NCI-H2196 treated with DMSO at 0.1 percent for 48 hours (cell line): ENCODE results near the gene USP12.
"Not testable (repeated sequence)": the region's sequence is repeated elsewhere in the genome, so short reads cannot be mapped to it uniquely, and the experiment has no call there.

Experiments used
- DNase-seq: peaks from one replicate; lab custom pipeline; 2025; ENCODE audit not compliant: unreplicated experiment; lab: John Stamatoyannopoulos, UW

USP12 gene

GRCh38 chr13:27151798-27152599 lies 19.6 kb downstream of the USP12 start:
- DNase-seq, result no peak

GRCh38 chr13:27149702-27150101 lies 21.9 kb downstream of the USP12 start:
- no peak for DNase-seq

GRCh38 chr13:27148900-27149299 lies 22.7 kb downstream of the USP12 start:
- DNase-seq, result no peak

GRCh38 chr13:27147530-27148170 lies 24.0 kb downstream of the USP12 start:
- DNase-seq, result no peak

GRCh38 chr13:27141746-27142145 lies 29.9 kb downstream of the USP12 start:
- DNase-seq, result no peak

GRCh38 chr13:27141159-27141558 lies 30.5 kb downstream of the USP12 start:
- DNase-seq, result not testable (repeated sequence)

GRCh38 chr13:27140060-27140459 lies 31.6 kb downstream of the USP12 start:
- no peak for DNase-seq

GRCh38 chr13:27139565-27139964 lies 32.0 kb downstream of the USP12 start:
- DNase-seq, result no peak

- no peak for DNase-seq
These were observed 33.0 kb downstream of the USP12 start for GRCh38 chr13:27138457-27139093.

GRCh38 chr13:27137759-27138158 lies 33.9 kb downstream of the USP12 start:
- no peak for DNase-seq

- DNase-seq, result no peak
These were observed 36.6 kb downstream of the USP12 start for GRCh38 chr13:27135023-27135422.

GRCh38 chr13:27133889-27134288 lies 37.7 kb downstream of the USP12 start:
- no peak for DNase-seq

- DNase-seq, result no peak
These were observed 39.1 kb downstream of the USP12 start for GRCh38 chr13:27132538-27132937.

GRCh38 chr13:27131906-27132305 lies 39.7 kb downstream of the USP12 start:
- no peak for DNase-seq

GRCh38 chr13:27130979-27131623 lies 40.5 kb downstream of the USP12 start:
- no peak for DNase-seq

- DNase-seq, result no peak
These were observed 41.2 kb downstream of the USP12 start for GRCh38 chr13:27130223-27130978.

- DNase-seq, result no peak
These were observed 42.6 kb downstream of the USP12 start for GRCh38 chr13:27128825-27129627.

GRCh38 chr13:27126859-27127258 lies 44.8 kb downstream of the USP12 start:
- no peak for DNase-seq

- DNase-seq, result no peak
These were observed 46.0 kb downstream of the USP12 start for GRCh38 chr13:27125357-27126282.
